Muscle layer of colon (tissue), 2 donors: ENCODE data around the gene AFAP1L2.

Experiments
- H3K27ac ChIP-seq: one replicate; pipeline ENCODE4 v1.7.0; 2013; ENCODE audit warnings: low read depth, mild to moderate bottlenecking, low read length, moderate library complexity
- H3K27me3 ChIP-seq, 2 donors: one replicate each; pipeline ENCODE4 v1.7.0; 2013; ENCODE audit warnings: low read length in 2 of 2, mild to moderate bottlenecking in 2 of 2; ENCODE audit not compliant: insufficient read depth in 2 of 2, control insufficient read depth in 1 of 2
- H3K36me3 ChIP-seq: one replicate; pipeline ENCODE4 v1.7.0; 2013; ENCODE audit warnings: mild to moderate bottlenecking, low read length; ENCODE audit not compliant: insufficient read depth
- H3K4me1 ChIP-seq: one replicate; pipeline ENCODE4 v1.7.0; 2013; ENCODE audit warnings: mild to moderate bottlenecking, low read length; ENCODE audit not compliant: insufficient read depth
- H3K4me3 ChIP-seq, 2 donors: one replicate each; pipeline ENCODE4 v1.7.0; 2013; ENCODE audit warnings: low read length in 2 of 2, low read depth in 1 of 2, mild to moderate bottlenecking in 1 of 2, moderate library complexity in 1 of 2
- H3K9ac ChIP-seq: one replicate; pipeline ENCODE4 v1.7.0; 2013; ENCODE audit warnings: low read length
- H3K9me3 ChIP-seq: one replicate; pipeline ENCODE4 v1.7.0; 2013; ENCODE audit warnings: mild to moderate bottlenecking, low read length
- donor health status: abdominal sarcoma.
- donor health status: Adenocarcinoma of cecum.

The AFAP1L2 gene

GRCh38 chr10:114250236-114250635 is 154.1 kb downstream of the AFAP1L2 start:
- H3K9me3 ChIP-seq, result no peaks in the 10 kb centered on the region
- no peaks in the 10 kb centered on the region for H3K27me3 ChIP-seq
- no peak overlapping the region for H3K27ac ChIP-seq
- no peak overlapping the region for H3K9ac ChIP-seq
- no peaks in the 10 kb centered on the region for H3K4me1 ChIP-seq
- H3K4me3 ChIP-seq, result no peak overlapping the region
- H3K36me3 ChIP-seq, result no peaks in the 10 kb centered on the region

- H3K27me3 ChIP-seq, result no peaks in the 10 kb centered on the region
- no peaks in the 10 kb centered on the region for H3K9me3 ChIP-seq
- no peak overlapping the region for H3K4me3 ChIP-seq
- no peaks in the 10 kb centered on the region for H3K4me1 ChIP-seq
- H3K9ac ChIP-seq, result no peak overlapping the region
- H3K36me3 ChIP-seq, result no peaks in the 10 kb centered on the region
- no peak overlapping the region for H3K27ac ChIP-seq
Measured at GRCh38 chr10:114246679-114247305, 157.5 kb downstream of the AFAP1L2 start.

DNA sequence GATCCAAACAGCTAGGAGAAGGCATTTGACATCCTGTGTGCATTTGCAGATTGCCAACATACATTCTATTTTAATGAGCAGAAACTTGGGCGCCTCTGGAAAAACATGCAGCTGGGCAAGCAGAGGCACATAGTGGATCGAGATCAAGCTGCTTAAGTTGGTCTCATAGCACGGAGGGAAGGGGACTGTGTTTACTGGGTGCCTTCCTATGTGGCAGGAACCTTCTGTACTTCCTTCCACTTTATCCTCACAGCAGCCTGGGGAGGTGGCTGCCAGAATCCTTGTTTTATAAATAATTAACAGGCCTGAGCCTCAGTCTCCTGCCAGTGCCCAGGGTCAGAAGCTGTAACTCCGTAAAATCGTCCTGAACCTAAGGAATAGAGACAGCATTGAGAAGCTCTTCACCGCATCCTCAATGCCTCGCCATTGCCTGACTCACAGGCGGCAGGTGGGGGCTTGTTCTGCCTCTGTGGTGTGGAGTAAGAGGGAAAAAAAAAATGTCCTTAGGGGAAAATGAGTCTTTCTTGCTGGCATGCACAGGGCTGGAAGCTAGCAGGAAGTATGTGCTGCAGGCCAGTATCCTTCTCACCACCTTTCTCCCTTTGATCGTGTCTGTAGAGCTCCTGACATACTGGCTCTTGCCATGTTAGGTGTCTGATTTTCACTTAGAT is 159.0 kb downstream of the AFAP1L2 start:
- Histone ChIP-seq H3K4me1 (no peaks in the 10 kb centered on the region), H3K27ac (no peak overlapping the region), H3K4me3 (no peak overlapping the region), H3K9me3 (no peaks in the 10 kb centered on the region), H3K36me3 (no peaks in the 10 kb centered on the region), H3K27me3 (peaks cover 4 to 9% of the 10 kb centered on the region in 2 donors), H3K9ac (no peak overlapping the region)
